ENCODE results near the gene ACTN4.

ACTN4 gene

DNA sequence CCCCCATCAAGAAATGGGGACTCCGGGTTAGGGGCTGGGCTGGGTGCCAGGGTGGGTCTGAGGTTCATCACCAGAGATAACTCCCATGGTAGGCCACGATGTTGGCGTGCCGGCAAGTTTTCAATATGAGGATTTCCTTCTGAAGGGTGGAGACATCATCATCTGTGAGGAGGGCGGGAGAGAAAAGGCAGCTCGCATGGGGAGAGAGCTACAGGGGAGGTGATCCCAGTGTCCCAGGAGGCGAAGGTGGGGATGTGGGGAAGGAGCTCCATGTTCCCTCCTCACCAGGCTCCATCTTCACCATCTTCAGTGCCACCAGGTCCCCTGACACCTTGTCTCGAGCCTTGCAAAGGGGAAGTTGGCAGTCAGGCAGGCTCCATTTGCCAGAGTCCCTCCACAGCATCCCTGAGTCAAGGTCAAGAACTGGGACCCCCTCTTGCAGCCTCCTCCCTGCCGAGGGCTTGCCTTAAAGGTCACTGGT lies 30.1 kb upstream of the ACTN4 start:
- no peak overlapping the region for H3K4me3 ChIP-seq (replicated peaks; ENCODE audit: low read depth, low read length)
- TF ChIP-seq, protein P1, sequence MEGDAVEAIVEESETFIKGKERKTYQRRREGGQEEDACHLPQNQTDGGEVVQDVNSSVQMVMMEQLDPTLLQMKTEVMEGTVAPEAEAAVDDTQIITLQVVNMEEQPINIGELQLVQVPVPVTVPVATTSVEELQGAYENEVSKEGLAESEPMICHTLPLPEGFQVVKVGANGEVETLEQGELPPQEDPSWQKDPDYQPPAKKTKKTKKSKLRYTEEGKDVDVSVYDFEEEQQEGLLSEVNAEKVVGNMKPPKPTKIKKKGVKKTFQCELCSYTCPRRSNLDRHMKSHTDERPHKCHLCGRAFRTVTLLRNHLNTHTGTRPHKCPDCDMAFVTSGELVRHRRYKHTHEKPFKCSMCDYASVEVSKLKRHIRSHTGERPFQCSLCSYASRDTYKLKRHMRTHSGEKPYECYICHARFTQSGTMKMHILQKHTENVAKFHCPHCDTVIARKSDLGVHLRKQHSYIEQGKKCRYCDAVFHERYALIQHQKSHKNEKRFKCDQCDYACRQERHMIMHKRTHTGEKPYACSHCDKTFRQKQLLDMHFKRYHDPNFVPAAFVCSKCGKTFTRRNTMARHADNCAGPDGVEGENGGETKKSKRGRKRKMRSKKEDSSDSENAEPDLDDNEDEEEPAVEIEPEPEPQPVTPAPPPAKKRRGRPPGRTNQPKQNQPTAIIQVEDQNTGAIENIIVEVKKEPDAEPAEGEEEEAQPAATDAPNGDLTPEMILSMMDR (IDR thresholded peaks at IDR 0.05; ENCODE audit: low read length, missing control alignments) = no peak
- DNase-seq (ENCODE audit: low read depth) = no peak

DNA sequence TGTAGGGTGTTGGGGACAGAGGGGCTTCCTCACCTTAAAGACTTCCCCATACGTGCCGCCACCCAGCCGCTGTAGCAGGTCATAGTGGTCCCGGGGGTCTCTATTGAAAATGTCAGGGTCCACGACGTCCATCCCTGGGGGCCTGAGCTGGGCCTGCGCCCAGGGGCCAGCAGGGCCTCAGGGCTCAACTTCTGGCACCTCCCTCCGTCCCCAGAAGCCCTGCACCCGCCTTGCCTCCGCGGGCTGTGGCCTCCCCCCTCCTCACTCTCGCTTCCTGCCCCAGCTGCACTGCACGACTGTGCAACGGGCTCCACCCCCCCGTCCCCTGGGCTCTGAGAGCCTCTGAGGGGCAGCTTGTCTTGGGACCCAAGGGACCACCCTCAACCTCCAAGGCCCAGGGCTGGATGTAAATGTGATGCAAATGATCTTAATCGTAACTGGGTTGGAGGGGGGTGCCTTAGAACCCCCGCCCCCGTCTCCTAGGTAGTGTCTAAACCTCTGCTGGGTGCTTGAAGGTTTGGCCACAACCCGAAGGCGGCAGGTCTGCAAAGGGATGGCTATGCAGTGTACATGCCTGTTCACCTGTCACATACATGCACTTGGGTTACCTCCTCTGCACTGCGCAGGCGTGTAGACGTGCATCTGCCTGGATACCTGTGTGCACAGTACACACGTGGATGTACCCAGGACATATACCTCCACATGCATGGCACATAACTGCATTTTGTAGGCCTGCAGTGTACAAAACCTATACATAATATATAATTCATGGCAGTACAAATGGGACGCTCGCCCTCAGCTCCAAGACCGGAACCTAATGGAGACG lies 29.5 kb upstream of the ACTN4 start, which contains the start of gene MAP4K1:
Gene MAP4K1 (minus strand): TSS at position 190 of the 826 bp plus-strand sequence. CDS start 58 bp downstream, at position 132.
- H3K4me3 ChIP-seq (replicated peaks; ENCODE audit: low read depth, low read length) = peak within 1 kb of the TSS; percentile 67
- DNase-seq (ENCODE audit: low read depth) = no peak
- TF ChIP-seq, protein P1 (IDR thresholded peaks at IDR 0.05; ENCODE audit: low read length, missing control alignments) = no peak

DNA sequence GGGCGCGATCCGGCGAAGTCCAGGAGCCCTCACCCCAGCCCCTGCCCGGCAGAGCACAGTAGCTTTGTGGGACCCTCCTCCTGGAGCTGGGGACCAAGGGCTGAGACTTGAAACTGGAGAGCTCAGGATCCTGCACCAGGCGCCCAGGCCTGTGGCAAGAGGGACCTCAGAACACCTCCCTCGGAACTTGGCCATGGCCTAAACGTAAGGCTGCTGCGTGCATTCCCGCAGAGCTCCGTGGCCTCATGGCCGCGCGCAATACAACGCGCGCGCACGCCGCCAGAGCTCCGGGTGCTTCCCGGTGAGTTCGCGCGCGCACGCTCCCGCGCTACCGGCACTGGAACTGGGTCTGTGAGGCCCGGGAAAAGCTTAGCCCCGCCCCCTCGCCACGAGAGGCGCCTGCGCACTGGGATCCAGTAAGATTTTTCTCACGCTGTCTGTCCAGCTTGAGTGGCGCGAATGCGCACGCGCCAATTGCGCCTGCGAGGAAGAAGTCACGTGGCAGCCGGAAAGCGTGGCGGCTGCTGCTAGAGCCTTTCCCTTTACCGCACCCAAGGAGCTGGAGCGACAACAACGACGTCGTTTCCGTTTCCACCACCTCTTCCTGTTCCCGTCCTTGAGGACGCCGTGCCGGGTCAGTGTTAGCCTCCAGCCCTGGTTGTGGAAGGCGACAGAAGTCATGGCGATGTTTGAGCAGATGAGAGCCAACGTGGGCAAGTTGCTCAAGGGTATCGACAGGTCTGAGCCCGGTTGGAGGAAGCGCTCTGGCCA lies 28.7 kb upstream of the ACTN4 start, which contains the start of gene EIF3K:
Gene EIF3K (plus strand): TSS at position 599 of the 771 bp plus-strand sequence. CDS start 81 bp downstream, at position 680.
- TF ChIP-seq, protein P1 (IDR thresholded peaks at IDR 0.05; ENCODE audit: low read length, missing control alignments) = no peak
- peak; percentile 99 for DNase-seq (ENCODE audit: low read depth)
- peak within 1 kb of the TSS; percentile 67 for H3K4me3 ChIP-seq (replicated peaks; ENCODE audit: low read depth, low read length)

DNA sequence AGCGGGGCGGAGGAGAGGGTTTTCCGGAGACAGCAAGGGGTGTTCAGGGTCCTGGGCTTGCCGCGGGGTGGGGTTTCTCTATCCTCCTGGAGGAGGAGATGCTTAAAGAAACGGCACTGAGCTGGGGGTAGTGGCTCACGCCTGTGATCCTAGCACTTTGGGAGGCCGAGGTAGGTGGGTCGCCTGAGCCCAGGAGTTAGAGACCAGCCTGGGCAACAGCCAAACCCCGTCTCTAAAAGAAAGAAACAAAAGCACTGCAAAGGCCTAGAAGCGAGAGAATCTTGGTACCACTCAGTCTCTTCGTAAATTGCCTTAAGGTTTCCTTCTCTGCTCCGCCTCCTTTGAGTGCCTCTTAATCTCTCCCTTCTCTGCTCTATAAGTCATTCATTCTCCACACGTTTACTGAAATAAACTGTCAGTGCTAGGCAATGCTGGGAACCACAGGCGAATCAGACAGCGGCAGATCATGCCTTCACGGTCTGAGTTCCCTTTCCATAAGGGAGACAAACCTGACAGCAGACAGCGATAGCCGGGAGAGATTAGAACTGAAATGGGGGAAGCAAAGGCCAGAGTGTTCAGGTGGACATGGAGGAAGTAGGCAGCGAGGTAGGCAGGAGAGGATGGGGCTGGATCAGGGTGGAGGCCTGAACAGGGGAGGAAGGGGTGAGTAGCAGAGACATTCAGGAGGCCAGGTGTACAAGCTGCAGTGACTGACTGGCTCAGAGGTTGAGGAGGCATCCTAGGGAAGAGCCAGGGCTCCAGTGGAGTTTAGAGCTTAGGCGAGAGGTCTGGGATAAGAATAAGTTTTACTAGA lies 27.9 kb upstream of the ACTN4 start:
- no peak for DNase-seq (ENCODE audit: low read depth)
- TF ChIP-seq, protein P1 (IDR thresholded peaks at IDR 0.05; ENCODE audit: low read length, missing control alignments) = no peak
- H3K4me3 ChIP-seq (replicated peaks; ENCODE audit: low read depth, low read length) = peak overlapping the region; percentile 67

DNA sequence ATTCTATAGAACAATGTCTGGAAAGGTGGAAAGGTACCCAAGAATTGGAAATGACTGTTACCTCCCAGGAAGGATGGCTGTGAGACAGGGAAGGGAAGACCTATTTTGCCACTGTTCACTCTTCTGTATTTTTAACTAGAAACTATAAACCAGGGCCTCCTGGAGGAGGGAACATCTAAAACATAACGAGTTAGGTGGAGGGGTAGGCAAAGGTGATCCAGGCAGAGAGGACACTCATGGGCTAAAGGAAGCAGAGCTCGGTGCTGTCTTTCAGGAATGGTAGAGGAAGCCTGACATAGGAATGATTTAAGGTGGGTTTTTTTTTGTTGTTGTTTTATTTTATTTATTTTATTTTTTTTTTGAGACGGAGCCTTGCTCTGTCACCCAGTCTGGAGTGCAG lies 22.6 kb upstream of the ACTN4 start:
- TF ChIP-seq, protein P1 (IDR thresholded peaks at IDR 0.05; ENCODE audit: low read length, missing control alignments) = no peak
- DNase-seq (ENCODE audit: low read depth) = no peak
- no peak overlapping the region for H3K4me3 ChIP-seq (replicated peaks; ENCODE audit: low read depth, low read length)

DNA sequence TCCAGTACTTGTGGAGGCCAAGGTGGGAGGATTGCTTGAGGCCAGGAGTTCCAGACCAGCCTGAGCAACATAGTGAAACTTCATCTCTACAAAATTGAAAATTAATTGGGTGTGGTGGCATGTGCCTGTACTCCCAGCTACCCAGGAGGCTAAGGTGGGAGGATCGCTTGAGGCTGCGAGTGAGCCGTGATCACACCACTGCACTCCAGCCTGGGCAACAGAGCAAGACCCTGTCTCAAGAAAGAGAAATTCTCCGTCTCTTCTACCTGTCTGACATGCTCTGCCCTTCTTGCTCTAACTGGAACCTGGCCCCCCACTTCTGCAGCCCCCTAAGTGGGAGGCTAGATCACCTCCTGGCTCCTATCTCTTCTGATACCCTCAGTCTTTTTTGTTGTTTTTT lies 21.0 kb upstream of the ACTN4 start:
- TF ChIP-seq, protein P1 (IDR thresholded peaks at IDR 0.05; ENCODE audit: low read length, missing control alignments) = no peak
- DNase-seq (ENCODE audit: low read depth) = no peak

More for the DNA sequence above, 21.0 kb upstream of the ACTN4 start:
- no peak overlapping the region for H3K4me3 ChIP-seq (replicated peaks; ENCODE audit: low read depth, low read length)

All from fibroblast of pulmonary artery (primary cell).